GM12865 (cell line): ENCODE results near the gene ERLIN1.
"Not testable (repeated sequence)": the region's sequence is repeated elsewhere in the genome, so short reads cannot be mapped to it uniquely, and the experiment has no call there.

Source experiments
- DNase-seq: peaks from one replicate; pipeline ENCODE4 v3.0.0; 2010; ENCODE audit warnings: low read depth
- H3K4me3 ChIP-seq: 2 replicates; pipeline ENCODE4 v1.5.1; 2011; ENCODE audit warnings: mild to moderate bottlenecking, low read depth, low read length, control low read depth
- TF ChIP-seq, protein P1 (sequence below): IDR thresholded peaks from 2 replicates; pipeline ENCODE4 v1.5.1; 2011; ENCODE audit warnings: low read length, control low read depth, low read depth, inconsistent platforms; ENCODE audit not compliant: insufficient read depth; ENCODE audit errors: missing control alignments

The ERLIN1 gene

DNA sequence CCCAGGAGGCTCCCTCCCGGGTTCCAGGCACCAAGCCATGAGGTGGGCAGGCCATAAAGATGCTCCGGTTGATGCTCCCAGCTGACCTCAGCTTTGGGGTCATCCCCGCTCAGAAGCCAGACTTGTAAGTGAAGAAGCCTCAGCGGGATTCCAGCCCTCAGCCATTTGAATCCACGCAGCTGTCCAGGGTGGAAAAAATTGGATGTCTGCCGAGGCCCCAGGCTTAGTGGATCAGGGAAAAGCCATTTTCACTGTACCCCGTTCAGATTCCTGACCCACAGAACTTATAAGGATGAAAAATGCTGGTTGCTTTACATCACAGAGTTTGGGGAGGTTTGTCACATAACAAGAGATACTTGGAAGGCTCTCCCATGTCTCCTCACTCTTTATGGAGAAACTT lies 55.0 kb downstream of the ERLIN1 start:
- TF ChIP-seq, protein P1, sequence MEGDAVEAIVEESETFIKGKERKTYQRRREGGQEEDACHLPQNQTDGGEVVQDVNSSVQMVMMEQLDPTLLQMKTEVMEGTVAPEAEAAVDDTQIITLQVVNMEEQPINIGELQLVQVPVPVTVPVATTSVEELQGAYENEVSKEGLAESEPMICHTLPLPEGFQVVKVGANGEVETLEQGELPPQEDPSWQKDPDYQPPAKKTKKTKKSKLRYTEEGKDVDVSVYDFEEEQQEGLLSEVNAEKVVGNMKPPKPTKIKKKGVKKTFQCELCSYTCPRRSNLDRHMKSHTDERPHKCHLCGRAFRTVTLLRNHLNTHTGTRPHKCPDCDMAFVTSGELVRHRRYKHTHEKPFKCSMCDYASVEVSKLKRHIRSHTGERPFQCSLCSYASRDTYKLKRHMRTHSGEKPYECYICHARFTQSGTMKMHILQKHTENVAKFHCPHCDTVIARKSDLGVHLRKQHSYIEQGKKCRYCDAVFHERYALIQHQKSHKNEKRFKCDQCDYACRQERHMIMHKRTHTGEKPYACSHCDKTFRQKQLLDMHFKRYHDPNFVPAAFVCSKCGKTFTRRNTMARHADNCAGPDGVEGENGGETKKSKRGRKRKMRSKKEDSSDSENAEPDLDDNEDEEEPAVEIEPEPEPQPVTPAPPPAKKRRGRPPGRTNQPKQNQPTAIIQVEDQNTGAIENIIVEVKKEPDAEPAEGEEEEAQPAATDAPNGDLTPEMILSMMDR = no peak
- no peak for DNase-seq
- H3K4me3 ChIP-seq = no peak overlapping the region

- TF ChIP-seq, protein P1 = no peak
- DNase-seq = no peak
- H3K4me3 ChIP-seq = no peak overlapping the region
These were observed 56.4 kb downstream of the ERLIN1 start for GRCh38 chr10:100129424-100129823.

- no peak for DNase-seq
- no peak overlapping the region for H3K4me3 ChIP-seq
- TF ChIP-seq, protein P1 = no peak
These were observed 56.9 kb downstream of the ERLIN1 start for GRCh38 chr10:100128951-100129350.

- not testable (repeated sequence) for DNase-seq, H3K4me3 ChIP-seq
These were observed 60.5 kb downstream of the ERLIN1 start for GRCh38 chr10:100125335-100125734.

DNA sequence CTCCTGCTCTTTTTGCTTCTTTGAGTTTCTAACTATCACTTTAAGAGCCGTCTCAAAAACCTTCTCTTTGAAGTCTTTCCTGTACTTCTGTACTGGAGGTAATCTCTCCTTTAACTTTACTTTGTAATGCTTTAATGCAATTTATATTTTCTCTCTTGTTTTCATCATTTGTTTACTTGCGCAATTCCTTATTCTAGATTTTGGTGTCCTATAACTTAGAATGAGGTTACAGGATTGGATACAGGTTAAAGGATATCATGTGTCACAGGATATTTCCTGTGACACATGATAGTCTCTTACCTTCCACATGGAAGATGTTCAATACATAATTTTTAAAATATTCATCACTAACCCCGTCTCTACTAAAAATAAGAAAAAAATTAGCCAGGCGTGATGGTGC lies 61.7 kb downstream of the ERLIN1 start:
- H3K4me3 ChIP-seq = no peak overlapping the region
- TF ChIP-seq, protein P1 = no peak
- DNase-seq = no peak

- no peak overlapping the region for H3K4me3 ChIP-seq
- peak; percentile 9 for DNase-seq
- TF ChIP-seq, protein P1 = no peak
These were observed 63.0 kb downstream of the ERLIN1 start for GRCh38 chr10:100122780-100123179.

DNA sequence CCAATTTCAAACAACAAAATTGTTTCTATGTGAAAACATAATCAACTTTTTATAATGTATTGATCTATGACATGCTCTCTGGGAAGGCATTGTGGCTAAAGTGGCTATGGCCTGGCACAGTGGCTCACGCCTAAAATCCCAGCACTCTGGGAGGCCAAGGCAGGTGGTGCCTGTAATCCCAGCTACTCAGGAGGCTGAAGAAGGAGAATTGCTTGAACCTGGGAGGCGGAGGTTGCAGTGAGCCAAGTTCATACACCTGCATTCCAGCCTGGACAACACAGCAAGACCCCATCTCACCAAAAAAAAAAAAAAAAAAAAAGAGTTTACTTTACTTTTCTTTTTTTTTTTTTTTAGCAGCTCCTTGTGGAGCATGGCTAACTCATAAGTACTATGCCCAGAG lies 65.3 kb downstream of the ERLIN1 start:
- DNase-seq = no peak
- H3K4me3 ChIP-seq = no peak overlapping the region
- TF ChIP-seq, protein P1 = no peak
